Measurements from ENCODE around the gene PHETA1. TPM values are rescaled to one million over a fixed set of nuclear protein-coding genes. Genes with fewer than 3 reads are reported as not detected.

The PHETA1 gene
- total RNA-seq, 1 donor from 2014 or later: 16.5 TPM

- DNase-seq (ENCODE audit: extremely low read depth, low read depth, low spot score): peak; percentile 22
Observed at GRCh38 chr12:111330800-111331752, 37.8 kb downstream of the PHETA1 start.

DNA sequence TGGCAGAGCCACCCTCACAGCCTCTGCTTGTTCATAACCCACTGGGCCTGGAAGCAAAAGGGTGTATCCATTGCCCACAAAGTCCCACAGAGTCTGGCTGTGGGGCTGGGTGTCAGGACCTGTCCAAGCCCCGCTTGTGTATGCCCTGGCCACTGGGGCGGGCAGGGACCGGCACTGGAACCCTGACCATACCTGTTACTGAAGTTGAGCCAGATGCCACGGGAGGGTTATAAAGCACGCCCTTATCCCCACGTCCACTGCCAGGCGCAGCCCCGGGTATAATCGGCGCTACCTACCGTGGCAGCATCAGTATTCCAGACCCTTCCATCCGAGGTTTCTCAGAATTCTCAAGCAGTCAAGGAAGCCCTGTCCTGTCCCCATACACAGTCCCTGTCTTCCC lies 40.8 kb downstream of the PHETA1 start:
- no peak for DNase-seq (ENCODE audit: extremely low read depth, low read depth, low spot score)

DNA sequence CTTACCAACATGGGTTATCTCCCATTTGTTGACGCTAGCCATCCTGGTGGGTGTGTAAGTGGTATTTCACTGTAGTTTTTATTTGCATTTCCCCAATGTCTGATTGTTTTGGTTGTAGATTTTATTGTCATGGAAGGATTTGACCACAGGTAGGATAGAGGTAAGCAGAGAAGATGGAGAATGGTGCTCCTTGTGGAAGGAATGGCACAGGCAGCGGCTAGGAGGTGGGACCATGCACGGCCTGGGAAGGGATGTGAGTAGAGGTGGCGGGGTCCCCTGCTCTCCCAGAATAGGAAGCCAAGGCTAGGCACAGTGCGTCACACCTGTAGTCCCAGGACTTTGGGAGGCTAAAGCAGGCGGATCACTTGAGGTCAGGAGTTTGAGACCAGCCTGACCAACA lies 41.4 kb downstream of the PHETA1 start:
- no peak for DNase-seq (ENCODE audit: extremely low read depth, low read depth, low spot score)

GRCh38 chr12:111322336-111323250 lies 46.3 kb downstream of the PHETA1 start:
- DNase-seq (ENCODE audit: extremely low read depth, low read depth, low spot score): no peak

GRCh38 chr12:111321317-111321716 lies 47.6 kb downstream of the PHETA1 start:
- DNase-seq (ENCODE audit: extremely low read depth, low read depth, low spot score): no peak

DNA sequence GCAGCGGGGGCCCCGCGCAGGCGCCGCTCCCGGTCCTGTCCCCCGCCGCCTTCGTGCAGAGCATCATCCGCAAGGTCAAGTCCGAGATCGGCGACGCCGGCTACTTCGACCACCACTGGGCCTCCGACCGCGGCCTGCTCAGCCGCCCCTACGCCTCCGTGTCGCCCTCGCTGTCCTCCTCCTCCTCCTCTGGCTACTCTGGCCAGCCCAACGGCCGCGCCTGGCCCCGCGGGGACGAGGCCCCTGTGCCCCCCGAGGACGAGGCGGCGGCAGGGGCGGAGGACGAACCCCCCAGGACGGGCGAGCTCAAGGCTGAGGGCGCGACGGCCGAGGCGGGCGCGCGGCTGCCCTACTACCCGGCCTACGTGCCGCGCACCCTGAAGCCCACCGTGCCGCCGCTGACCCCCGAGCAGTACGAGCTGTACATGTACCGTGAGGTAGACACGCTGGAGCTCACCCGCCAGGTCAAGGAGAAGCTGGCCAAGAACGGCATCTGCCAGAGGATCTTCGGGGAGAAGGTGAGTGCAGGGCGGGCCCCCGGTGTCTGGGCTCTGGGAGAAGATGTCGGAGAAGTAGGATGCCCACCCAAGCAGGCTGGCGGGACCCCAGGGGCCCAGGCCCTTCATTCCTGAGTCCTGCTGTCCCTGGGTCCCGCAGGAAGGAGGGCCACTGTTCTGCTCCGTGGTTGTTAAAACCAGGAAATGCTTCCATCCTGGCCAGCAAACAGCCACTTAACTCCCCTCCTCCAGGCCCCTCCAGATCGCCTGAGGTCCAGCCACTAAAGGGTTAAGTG lies 48.4 kb downstream of the PHETA1 start:
- DNase-seq (ENCODE audit: extremely low read depth, low read depth, low spot score): no peak

DNA sequence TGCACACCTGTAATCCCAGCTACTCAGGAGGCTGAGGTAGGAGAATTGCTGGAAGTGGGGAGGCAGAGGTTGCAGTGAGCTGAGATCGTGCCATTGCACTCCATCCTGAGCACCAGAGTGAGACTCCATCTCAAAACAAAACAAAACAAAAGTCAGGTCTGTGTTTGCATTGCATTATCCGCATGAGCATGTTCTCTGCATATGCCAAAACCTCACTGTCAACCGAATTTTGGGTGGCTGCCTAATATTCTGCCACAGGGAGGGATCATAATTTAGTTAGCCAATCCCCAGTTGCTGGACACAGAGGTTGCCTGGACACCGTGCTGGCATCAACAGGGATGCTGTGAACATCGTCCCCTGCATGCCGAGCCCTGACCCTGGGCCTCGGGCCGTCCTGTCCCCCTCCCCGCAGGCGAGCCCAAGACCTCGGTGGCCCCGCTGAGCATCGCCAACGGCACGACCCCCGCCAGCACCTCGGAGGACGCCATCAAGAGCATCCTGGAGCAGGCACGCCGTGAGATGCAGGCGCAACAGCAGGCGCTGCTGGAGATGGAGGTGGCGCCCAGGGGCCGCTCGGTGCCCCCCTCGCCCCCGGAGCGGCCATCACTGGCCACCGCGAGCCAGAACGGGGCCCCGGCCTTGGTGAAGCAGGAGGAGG lies 49.2 kb downstream of the PHETA1 start:
- no peak for DNase-seq (ENCODE audit: extremely low read depth, low read depth, low spot score)

GRCh38 chr12:111318450-111318849 lies 50.4 kb downstream of the PHETA1 start:
- DNase-seq (ENCODE audit: extremely low read depth, low read depth, low spot score): no peak

- DNase-seq (ENCODE audit: extremely low read depth, low read depth, low spot score): no peak
Observed at GRCh38 chr12:111316671-111317070, 52.2 kb downstream of the PHETA1 start.

GRCh38 chr12:111314953-111315539 lies 53.8 kb downstream of the PHETA1 start:
- DNase-seq (ENCODE audit: extremely low read depth, low read depth, low spot score): peak; percentile 22

DNA sequence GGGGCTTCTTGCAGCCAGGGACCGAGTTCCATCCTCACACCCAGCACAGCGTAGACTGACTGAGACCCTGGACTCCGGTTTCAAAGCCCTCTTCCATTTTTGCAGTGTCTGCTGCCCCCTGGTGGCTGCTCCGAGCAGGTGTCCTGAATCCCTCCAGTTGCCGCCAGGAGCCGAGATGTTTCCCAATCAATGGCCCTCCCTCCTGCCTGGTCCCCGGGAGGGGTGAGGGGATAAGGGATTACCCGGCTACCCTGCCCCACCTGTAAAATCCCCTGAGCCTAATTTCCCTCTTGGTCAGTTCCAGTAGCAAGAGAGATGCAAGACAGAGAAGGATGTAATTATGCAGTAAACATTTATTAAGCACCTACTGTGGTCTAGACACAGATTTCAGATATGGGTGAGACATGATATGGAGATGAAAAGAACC lies 55.0 kb downstream of the PHETA1 start:
- DNase-seq (ENCODE audit: extremely low read depth, low read depth, low spot score): peak; percentile 36

- no peak for DNase-seq (ENCODE audit: extremely low read depth, low read depth, low spot score)
Observed at GRCh38 chr12:111312708-111313107, 56.2 kb downstream of the PHETA1 start.

DNA sequence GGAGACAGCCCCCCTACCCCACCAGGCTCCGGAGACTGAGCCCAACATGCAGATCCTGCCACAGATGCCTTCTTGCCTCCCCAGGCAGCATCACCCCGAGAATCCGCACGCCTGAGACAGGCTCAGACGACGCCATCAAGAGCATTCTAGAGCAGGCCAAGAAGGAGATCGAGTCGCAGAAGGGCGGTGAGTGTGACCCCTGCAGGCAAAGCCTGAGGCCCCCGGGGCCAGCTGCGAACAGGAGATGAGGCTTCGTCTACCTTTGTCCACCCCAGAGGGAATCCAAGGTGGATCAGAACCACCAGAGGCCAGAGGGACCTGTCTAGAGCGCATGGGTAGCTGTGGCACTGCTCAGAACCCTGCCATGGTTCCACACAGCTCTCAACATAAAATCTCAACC lies 56.9 kb downstream of the PHETA1 start:
- DNase-seq (ENCODE audit: extremely low read depth, low read depth, low spot score): no peak

GRCh38 chr12:111311011-111311410 lies 57.9 kb downstream of the PHETA1 start:
- no peak for DNase-seq (ENCODE audit: extremely low read depth, low read depth, low spot score)

Other genes starting within 250 kb of the PHETA1 start
- gene SH2B3, start 36.8 kb upstream of the PHETA1 start, total RNA-seq: 170 and 231 TPM in 2 replicates
- 32.1 and 51.8 TPM in 2 replicates for gene ATXN2, start 230.2 kb upstream of the PHETA1 start, total RNA-seq